ENCODE measurements around the gene EEF1AKMT3.

DNA sequence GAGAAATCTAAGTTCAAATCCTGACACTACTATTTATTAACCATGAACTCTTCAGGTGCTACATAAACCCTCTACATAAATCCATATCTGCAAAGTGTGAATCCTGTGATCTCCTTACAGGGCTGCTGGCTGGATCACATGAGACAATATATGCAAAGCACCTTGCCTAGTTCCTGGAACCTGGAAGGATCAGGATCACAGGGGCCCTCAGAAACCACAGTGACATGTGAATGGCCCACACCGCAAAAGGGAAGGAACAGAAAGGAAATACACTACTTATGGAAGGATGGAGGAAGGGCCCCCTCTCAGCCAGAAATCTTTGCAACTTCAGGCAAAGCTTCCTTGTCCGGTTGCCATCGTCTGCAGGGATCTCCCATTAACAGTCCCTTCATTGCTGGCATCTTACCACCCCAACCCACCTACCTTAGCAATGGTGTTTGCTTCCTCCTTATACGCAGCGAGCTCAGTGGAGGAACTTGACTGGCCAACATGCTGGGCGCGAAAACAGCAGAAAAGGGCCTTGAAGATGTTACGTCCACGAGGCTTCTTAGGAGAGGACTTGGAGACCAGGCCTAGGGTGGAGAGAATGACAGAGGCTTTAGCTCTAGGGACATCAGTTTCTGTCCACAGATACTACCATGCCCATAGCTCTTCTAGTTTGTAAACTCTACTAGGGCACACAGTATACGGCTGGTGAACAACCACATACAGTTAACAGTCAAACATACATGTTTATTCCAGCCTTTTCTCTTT, 56.8 kb downstream of the EEF1AKMT3 start:
- TF ChIP-seq CTCF (IDR thresholded peaks at IDR 0.05; ENCODE audit: low read length) (no peak), EZH2 (optimal IDR thresholded peaks at IDR 0.05; ENCODE audit: low read depth, low read length) (no peak)

Data from MM.1S (cell line).